Tibial nerve (tissue), 4 donors: ENCODE results near the gene EGLN2.

ENCODE experiments used
- CTCF ChIP-seq, 5 experiments: fragments of 200-600 bp in 3 of 5; fragments of 450-650 bp in 2 of 5; sonication (generic) in 3 of 5; IDR thresholded peaks; one replicate each; pipeline ENCODE4 v1.5.1; 2016 to 2019; ENCODE audit warnings: antibody characterized with exemption in 5 of 5, mild to moderate bottlenecking in 3 of 5, moderate library complexity in 2 of 5
- EP300 ChIP-seq, 2 donors: sonication (generic); formaldehyde crosslinking; IDR thresholded peaks; one replicate each; pipeline ENCODE4 v1.6.1; 2017; ENCODE audit warnings: antibody characterized with exemption in 2 of 2, mild to moderate bottlenecking in 1 of 2

- TF ChIP-seq CTCF (IDR thresholded peaks at IDR 0.05): no peak
- TF ChIP-seq EP300 (IDR thresholded peaks at IDR 0.05): no peak
Observed at GRCh38 chr19:40755248-40755624, 43.8 kb upstream of the EGLN2 start.
